K562 (cell line): ENCODE results near the gene ITPR2. TPM values are rescaled to one million over a fixed set of nuclear protein-coding genes. Genes with fewer than 3 reads are reported as not detected.

Experiments used
- ATAC-seq: fragments of 200-7000 bp; cut with Tn5 transposase; 3 replicates; pipeline ENCODE4 v1.9.1; 2020; ENCODE audit warnings: moderate library complexity
- BruUV-seq: library from RNA; stranded (reverse); fragments of 400-500 nt; replicated peaks from 2 replicates; lab custom pipeline; 2021; lab: Mats Ljungman, UMichigan
- CTCF ChIA-PET: fragments of 300-600 bp; formaldehyde crosslinking; extraction: SDS; loops from one replicate; lab custom pipeline; 2021; ENCODE audit warnings: low intra/inter-chr PET ratio; lab: Yijun Ruan, JAX
- POLR2A ChIA-PET: fragments of 300-600, 350-650 bp; sonication (Branson Sonifier 250); formaldehyde crosslinking; extraction: SDS; loops from one replicate; lab custom pipeline; 2021; ENCODE audit warnings: antibody characterized with exemption, inconsistent platforms; lab: Yijun Ruan, JAX
- DNase-seq, 4 experiments: peaks; one replicate each; pipeline versions ENCODE4 v3.0.0 to v3.0.0-alpha.2; 2011 to 2018; ENCODE audit warnings: low spot score in 3 of 4, mixed read lengths in 3 of 4; ENCODE audit errors: extremely low read depth in 1 of 4
- FAIRE-seq: peaks from 2 replicates; lab custom pipeline; 2011; peaks lifted over from hg19 to GRCh38; lab: Jason Lieb, UNC
- H2AFZ ChIP-seq: 2 replicates; pipeline ENCODE4 v1.6.0; 2011; ENCODE audit warnings: low read depth, low read length, control low read depth, inconsistent platforms
- H3K27ac ChIP-seq: fragments of 200-600 bp; 3 replicates; pipeline ENCODE4 v1.8.0; 2011; ENCODE audit warnings: low read depth, mild to moderate bottlenecking, control low read depth, inconsistent platforms, low read length, moderate library complexity, mixed read lengths; ENCODE audit errors: extremely low read depth
- H3K27me3 ChIP-seq, 2 experiments: fragments of 300-600 bp in 1 of 2; 2 replicates in 1 of 2; 3 replicates in 1 of 2; pipeline versions ENCODE4 v1.6.0 to v1.8.0; 2011; ENCODE audit warnings: inconsistent platforms in 2 of 2, low read length in 2 of 2, mild to moderate bottlenecking in 1 of 2, mixed read lengths in 1 of 2, moderate library complexity in 1 of 2; ENCODE audit not compliant: control insufficient read depth in 2 of 2, insufficient read depth in 2 of 2
- H3K36me3 ChIP-seq: fragments of 300-600 bp; 3 replicates; pipeline ENCODE4 v1.8.0; 2011; ENCODE audit warnings: mild to moderate bottlenecking, low read length, inconsistent platforms; ENCODE audit not compliant: control insufficient read depth, insufficient read depth
- H3K4me1 ChIP-seq, 2 experiments: fragments of 200-600 bp in 1 of 2; replicated peaks in 1 of 2; 2 replicates in 1 of 2; 3 replicates in 1 of 2; pipeline versions ENCODE4 v1.5.1 to v1.8.0; 2011; ENCODE audit warnings: inconsistent platforms in 2 of 2, low read length in 2 of 2, mild to moderate bottlenecking in 1 of 2, mixed read lengths in 1 of 2, moderate library complexity in 1 of 2; ENCODE audit not compliant: control insufficient read depth in 2 of 2, insufficient read depth in 2 of 2
- H3K4me2 ChIP-seq: 2 replicates; pipeline ENCODE4 v1.6.1; 2011; ENCODE audit warnings: low read length, control low read depth, inconsistent platforms, mixed read lengths; ENCODE audit not compliant: insufficient read depth
- H3K4me3 ChIP-seq: fragments of 200-600 bp; sonication (generic), shearing (Covaris generic); 2 replicates; pipeline ENCODE4 v1.5.1; 2016; ENCODE audit warnings: control low read depth, inconsistent platforms
- H3K79me2 ChIP-seq: fragments of 200-600 bp; 3 replicates; pipeline ENCODE4 v1.8.0; 2011; ENCODE audit warnings: low read length, inconsistent platforms; ENCODE audit not compliant: control insufficient read depth, insufficient read depth
- H3K9ac ChIP-seq, 2 experiments: 2 replicates each; pipeline versions ENCODE4 v1.6.0 to v1.6.1; 2011; ENCODE audit warnings: low read depth in 2 of 2, low read length in 2 of 2, control low read depth in 1 of 2, inconsistent platforms in 1 of 2, mild to moderate bottlenecking in 1 of 2, mixed read lengths in 1 of 2; ENCODE audit not compliant: insufficient read depth in 1 of 2
- H3K9me1 ChIP-seq: one replicate; pipeline ENCODE4 v1.6.0; 2011; ENCODE audit warnings: inconsistent platforms, mild to moderate bottlenecking, low read length, moderate library complexity; ENCODE audit not compliant: control insufficient read depth, insufficient read depth
- H3K9me3 ChIP-seq: replicated peaks from 2 replicates; pipeline ENCODE4 v1.5.1; 2011; ENCODE audit warnings: low read depth, low read length, inconsistent platforms; ENCODE audit not compliant: control insufficient read depth, insufficient read depth
- H4K20me1 ChIP-seq: replicated peaks from 2 replicates; pipeline ENCODE4 v1.6.1; 2011; ENCODE audit warnings: low read length, inconsistent platforms, mixed read lengths; ENCODE audit not compliant: control insufficient read depth, insufficient read depth
- ATF1 ChIP-seq, 2 experiments: fragments of 450-650 bp in 1 of 2; IDR thresholded peaks; 2 replicates each; pipeline ENCODE4 v1.6.1; 2016; ENCODE audit warnings: missing compliant biosample characterization in 1 of 2, missing genetic modification characterization in 1 of 2
- CBFA2T2 ChIP-seq: fragments of 450-650 bp; conservative IDR thresholded peaks from 2 replicates; pipeline ENCODE4 v1.6.1; 2017; ENCODE audit warnings: mild to moderate bottlenecking
- CREM ChIP-seq: IDR thresholded peaks from 2 replicates; pipeline ENCODE4 v1.6.1; 2014; ENCODE audit warnings: antibody characterized with exemption, low read depth
- CXXC5 ChIP-seq: fragments of 250-450 bp; sonication (Bioruptor Pico); IDR thresholded peaks from 2 replicates; pipeline ENCODE4 v1.8.0; 2022; ENCODE audit warnings: inconsistent platforms, mild to moderate bottlenecking, moderate library complexity
- HNRNPL ChIP-seq: fragments of 200-400 bp; formaldehyde crosslinking; IDR thresholded peaks from 2 replicates; pipeline ENCODE4 v1.6.1; 2017; ENCODE audit warnings: low read depth, mild to moderate bottlenecking, low read length
- HOXB6 ChIP-seq: fragments of 250-450 bp; sonication (Bioruptor Pico); IDR thresholded peaks from 2 replicates; pipeline ENCODE4 v1.5.1; 2022; ENCODE audit warnings: mild to moderate bottlenecking, borderline replicate concordance
- KLF13 ChIP-seq: fragments of 450-650 bp; IDR thresholded peaks from 2 replicates; pipeline ENCODE4 v1.6.1; 2016; ENCODE audit warnings: missing genetic modification characterization, low read depth, mild to moderate bottlenecking, missing compliant biosample characterization, moderate library complexity, borderline replicate concordance
- MTF1 ChIP-seq: fragments of 250-450 bp; sonication (Bioruptor Pico); IDR thresholded peaks from 2 replicates; pipeline ENCODE4 v1.9.0; 2021; ENCODE audit warnings: moderate library complexity, mild to moderate bottlenecking, inconsistent platforms, borderline replicate concordance
- ZNF445 ChIP-seq: fragments of 250-450 bp; sonication (Bioruptor Pico); IDR thresholded peaks from 2 replicates; pipeline ENCODE4 v1.4.0; 2020; ENCODE audit warnings: low read depth, mild to moderate bottlenecking, moderate library complexity
- ZNF589 ChIP-seq: fragments of 200-800 bp; sonication (Bioruptor generic); IDR thresholded peaks from 2 replicates; pipeline ENCODE4 v1.6.1; 2016; ENCODE audit warnings: low read depth, missing genetic modification characterization, missing compliant biosample characterization
- WGBS: fragments of 100-300 bp; shearing (Covaris generic); methylation state at CpG from one replicate; pipeline ENCODE4 v1.1.6; 2016; ENCODE audit warnings: low coverage, mixed read lengths; ENCODE audit not compliant: insufficient coverage; ENCODE audit errors: missing lambda C conversion rate; 5-methylcytosine and 5-hydroxymethylcytosine counted together
- in situ Hi-C: fragments of 300-500 bp; cut with MboI; formaldehyde crosslinking; loops from 4 replicates; pipeline ENCODE4 v1.15.0; 2018; ENCODE audit warnings: inconsistent platforms, mixed read lengths
- intact Hi-C: fragments of 100-400 bp; cut with micrococcal nuclease; formaldehyde crosslinking; loops from 2 replicates; pipeline ENCODE4 v1.14.2; 2022
- polyA plus RNA-seq, 8 experiments: library from polyadenylated mRNA; depleted of rRNA in 4 of 8; stranded (reverse) in 5 of 8; unstranded in 3 of 8; fragments of >200 nt; fragmentation: Nextera tagmentation in 2 of 8; fragmentation: Illumina TruSeq in 1 of 8; extraction: Ambion mirVana in 2 of 8; extraction: Trizol in 1 of 8; gene quantifications; 2 replicates each; pipeline versions ENCODE4 v1.2.1 to v1.2.3, GENCODE V29; 2011 to 2014; ENCODE audit warnings: inconsistent platforms in 1 of 8, missing spikeins in 1 of 8
- total RNA-seq, 7 experiments: library from RNA; depleted of rRNA in 6 of 7; stranded (reverse); fragments of >200 nt in 6 of 7; fragmentation: Illumina TruSeq in 2 of 7; extraction: Trizol in 2 of 7; gene quantifications; 2 replicates each; pipeline versions ENCODE4 v1.2.1 to v1.2.3, GENCODE V29; 2011 to 2021; ENCODE audit warnings: low replicate concordance in 1 of 7
- TF ChIP-seq, protein P1 (sequence below), 2 experiments: fragments of 200-800 bp in 1 of 2; sonication (Bioruptor generic) in 1 of 2; sonication (generic) in 1 of 2; formaldehyde crosslinking in 1 of 2; IDR thresholded peaks in 1 of 2; conservative IDR thresholded peaks in 1 of 2; 2 replicates each; pipeline versions ENCODE4 v1.5.0 to v1.6.1; 2016 to 2020; ENCODE audit warnings: missing compliant biosample characterization in 1 of 2, missing genetic modification characterization in 1 of 2, missing genetic modification reagents in 1 of 2
- TF ChIP-seq, protein P2 (sequence below): IDR thresholded peaks from 2 replicates; pipeline ENCODE4 v1.6.1; 2016; ENCODE audit warnings: missing genetic modification characterization, missing compliant biosample characterization

Gene ITPR2
- total and polyA plus RNA-seq, 9 of the 15 experiments (the other 6 are each of a cell fraction or from before 2014, with no cell fraction given) = 0.21 to 3.3 (median 0.95) TPM

DNA sequence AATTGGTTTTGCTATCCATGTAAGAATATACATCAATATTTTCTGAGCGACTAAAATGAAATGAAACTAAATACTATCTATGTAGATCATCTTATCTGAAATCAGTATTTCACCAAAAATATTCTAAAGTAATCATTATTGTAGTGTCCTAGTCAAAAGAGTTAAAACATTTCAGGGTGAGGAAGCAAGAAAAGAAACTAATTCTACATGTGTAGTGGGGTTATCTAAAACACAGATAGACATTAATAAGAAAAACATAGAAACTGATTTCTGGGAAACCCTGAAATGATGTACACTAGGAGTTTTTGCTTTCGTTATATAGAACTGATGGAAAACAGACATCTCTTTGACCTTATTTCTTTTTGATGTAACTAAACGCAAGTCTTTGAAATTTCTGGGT, 379.7 kb downstream of the ITPR2 start:
- H3K79me2 ChIP-seq = no peaks in the 10 kb centered on the region
- in situ Hi-C loops = no loop called here

DNA sequence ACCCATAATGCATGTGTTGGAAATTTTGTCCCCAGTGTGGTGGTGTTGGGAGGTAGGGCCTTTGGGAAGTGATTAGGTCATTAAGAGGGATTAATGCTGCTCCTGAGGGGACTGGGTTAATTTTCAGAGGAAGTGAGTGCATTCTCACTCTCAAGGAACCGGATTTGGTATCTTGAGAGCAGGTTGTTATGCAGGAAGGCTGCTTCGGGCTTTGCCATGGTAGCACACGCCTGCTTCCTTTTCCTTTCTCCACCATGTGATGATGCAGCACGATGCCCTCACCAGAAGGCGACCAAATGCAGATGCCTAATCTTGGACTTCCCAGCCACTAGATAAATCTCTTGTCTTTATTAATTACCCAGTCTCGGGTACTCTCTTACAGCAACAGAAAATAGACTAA, 380.5 kb downstream of the ITPR2 start:
- FAIRE-seq = no peak
- no peak overlapping the region for H3K4me2 ChIP-seq
- H3K79me2 ChIP-seq = no peaks in the 10 kb centered on the region
- BruUV-seq = no TSS peak
- H4K20me1 ChIP-seq = no peaks in the 10 kb centered on the region
- no peaks in the 10 kb centered on the region for H3K4me1 ChIP-seq
- ChIA-PET POLR2A (no interaction called here), CTCF (no interaction called here)
- in situ Hi-C loops = no loop called here
- no peaks in the 10 kb centered on the region for H3K36me3 ChIP-seq
- H3K4me3 ChIP-seq = no peak overlapping the region
- intact Hi-C loops = no loop called here
- H2AFZ ChIP-seq = no peak overlapping the region
- no peak for ATAC-seq
- H3K27me3 ChIP-seq = peaks cover 0 to under 1% of the 10 kb centered on the region in 2 experiments; a peak in 2 of 5 replicates
- no peak overlapping the region for H3K9ac ChIP-seq
- H3K9me1 ChIP-seq = no peaks in the 10 kb centered on the region
- no peaks in the 10 kb centered on the region for H3K9me3 ChIP-seq
- 0% methylated on average over 6 of the region's 6 CpGs for WGBS
- no peak for DNase-seq
- no peak overlapping the region for H3K27ac ChIP-seq
- no peak for TF ChIP-seq MTF1 (CRISPR knock-in tag)
- no peak for TF ChIP-seq ZNF445
- TF ChIP-seq HOXB6 (CRISPR knock-in tag) = no peak
- no peak for TF ChIP-seq CREM
- no peak for TF ChIP-seq CXXC5 (CRISPR knock-in tag)
- TF ChIP-seq, protein P1, sequence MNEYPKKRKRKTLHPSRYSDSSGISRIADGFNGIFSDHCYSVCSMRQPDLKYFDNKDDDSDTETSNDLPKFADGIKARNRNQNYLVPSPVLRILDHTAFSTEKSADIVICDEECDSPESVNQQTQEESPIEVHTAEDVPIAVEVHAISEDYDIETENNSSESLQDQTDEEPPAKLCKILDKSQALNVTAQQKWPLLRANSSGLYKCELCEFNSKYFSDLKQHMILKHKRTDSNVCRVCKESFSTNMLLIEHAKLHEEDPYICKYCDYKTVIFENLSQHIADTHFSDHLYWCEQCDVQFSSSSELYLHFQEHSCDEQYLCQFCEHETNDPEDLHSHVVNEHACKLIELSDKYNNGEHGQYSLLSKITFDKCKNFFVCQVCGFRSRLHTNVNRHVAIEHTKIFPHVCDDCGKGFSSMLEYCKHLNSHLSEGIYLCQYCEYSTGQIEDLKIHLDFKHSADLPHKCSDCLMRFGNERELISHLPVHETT (CRISPR knock-in tag; conservative IDR thresholded peaks at IDR 0.05 in 1 of 2, IDR thresholded peaks at IDR 0.05 in 1 of 2) = no peak
- no peak for TF ChIP-seq ATF1 (CRISPR knock-in tag; IDR thresholded peaks at IDR 0.05)
- no peak for TF ChIP-seq ATF1 (tag; IDR thresholded peaks at IDR 0.05)
- TF ChIP-seq KLF13 (tag) = no peak
- TF ChIP-seq HNRNPL = no peak
- no peak for TF ChIP-seq CBFA2T2

More for the DNA sequence above, 379.7 kb downstream of the ITPR2 start:
- Histone ChIP-seq H3K4me2 (no peak overlapping the region), H2AFZ (no peak overlapping the region), H3K4me3 (no peak overlapping the region), H3K27ac (no peak overlapping the region), H3K4me1 (no peaks in the 10 kb centered on the region), H3K36me3 (no peaks in the 10 kb centered on the region), H3K27me3 (peaks cover 0 to 2% of the 10 kb centered on the region in 2 experiments; a peak in 3 of 5 replicates)
- BruUV-seq = no TSS peak
- 0% methylated on average over 3 of the region's 3 CpGs for WGBS
- no peak for TF ChIP-seq ZNF589 (CRISPR knock-in tag)
- TF ChIP-seq, protein P2, sequence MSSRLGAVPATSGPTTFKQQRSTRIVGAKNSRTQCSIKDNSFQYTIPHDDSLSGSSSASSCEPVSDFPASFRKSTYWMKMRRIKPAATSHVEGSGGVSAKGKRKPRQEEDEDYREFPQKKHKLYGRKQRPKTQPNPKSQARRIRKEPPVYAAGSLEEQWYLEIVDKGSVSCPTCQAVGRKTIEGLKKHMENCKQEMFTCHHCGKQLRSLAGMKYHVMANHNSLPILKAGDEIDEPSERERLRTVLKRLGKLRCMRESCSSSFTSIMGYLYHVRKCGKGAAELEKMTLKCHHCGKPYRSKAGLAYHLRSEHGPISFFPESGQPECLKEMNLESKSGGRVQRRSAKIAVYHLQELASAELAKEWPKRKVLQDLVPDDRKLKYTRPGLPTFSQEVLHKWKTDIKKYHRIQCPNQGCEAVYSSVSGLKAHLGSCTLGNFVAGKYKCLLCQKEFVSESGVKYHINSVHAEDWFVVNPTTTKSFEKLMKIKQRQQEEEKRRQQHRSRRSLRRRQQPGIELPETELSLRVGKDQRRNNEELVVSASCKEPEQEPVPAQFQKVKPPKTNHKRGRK = no peak
- TF ChIP-seq, all 486 proteins: peak for 0
- Histone ChIP-seq H3K9me3 (no peaks in the 10 kb centered on the region), H3K9me1 (no peaks in the 10 kb centered on the region), H3K9ac (no peak overlapping the region), H4K20me1 (no peaks in the 10 kb centered on the region)
- DNase-seq (no peak), FAIRE-seq (no peak), ATAC-seq (no peak)
- POLR2A ChIA-PET = no interaction called here
- CTCF ChIA-PET = no interaction called here
- intact Hi-C loops = no loop called here
